A673 (cell line): ENCODE data around the gene ERICH3.

Experiments used
- CTCF ChIP-seq: fragments of 300-800, 200-600 bp; sonication (generic); conservative IDR thresholded peaks from 2 replicates; pipeline ENCODE4 v1.5.1; 2017; ENCODE audit warnings: low read depth, mild to moderate bottlenecking, antibody characterized with exemption, low read length, moderate library complexity, mixed read lengths
- EZH2 ChIP-seq: fragments of 200-600 bp; sonication (generic); IDR thresholded peaks from 2 replicates; pipeline ENCODE4 v1.6.1; 2017; ENCODE audit warnings: borderline replicate concordance, low read depth, mild to moderate bottlenecking, mixed read lengths, antibody characterized with exemption, low read length; ENCODE audit not compliant: poor library complexity, severe bottlenecking

GRCh38 chr1:74578101-74578500 lies 95.5 kb downstream of the ERICH3 start:
- TF ChIP-seq EZH2 (no peak), CTCF (no peak)
